T-helper 1 cell (primary cell): Measurements from ENCODE around the gene AFAP1.
A peak's percentile ranks its signal among the peaks of the same experiment; 100 is the strongest.

Experiments used
- DNase-seq, 5 donors: peaks; one replicate each; pipeline ENCODE4 v3.0.0-alpha.2; 2012 to 2020
- total RNA-seq, 4 donors: gene quantifications; one replicate each; lab custom pipeline; 2026; lab: John Stamatoyannopoulos, UW

AFAP1 gene
- total RNA-seq: 30.5 to 56.5 (median 44.6) reads per million in 4 donors

- peak; percentile 80 to 92 (median 82) for DNase-seq
These were observed at the start of gene AFAP1 for GRCh38 chr4:7939377-7940108. TSS of gene AFAP1 (minus strand) at chr4:7939861. CDS start at chr4:7872078, 67,783 bp downstream.

DNA sequence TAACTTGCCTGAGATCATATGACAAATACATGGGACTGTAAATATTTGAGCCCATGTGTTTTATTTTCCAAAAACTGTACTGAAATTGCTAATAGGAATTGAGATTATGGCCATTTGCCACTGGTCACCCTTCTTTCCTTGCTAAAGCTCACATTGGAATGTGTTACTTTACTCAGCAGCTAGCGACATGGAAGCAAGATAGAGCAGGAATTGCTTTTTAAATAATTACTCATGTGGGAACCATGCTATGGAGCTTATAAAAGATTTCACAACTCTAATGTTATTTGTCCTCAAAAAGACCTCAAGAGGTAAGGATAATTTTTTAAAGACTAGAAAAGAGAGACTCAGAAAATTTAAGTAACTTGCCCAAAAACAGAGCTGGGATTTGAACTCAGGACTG is 48.8 kb upstream of the AFAP1 start:
- no peak for DNase-seq

DNA sequence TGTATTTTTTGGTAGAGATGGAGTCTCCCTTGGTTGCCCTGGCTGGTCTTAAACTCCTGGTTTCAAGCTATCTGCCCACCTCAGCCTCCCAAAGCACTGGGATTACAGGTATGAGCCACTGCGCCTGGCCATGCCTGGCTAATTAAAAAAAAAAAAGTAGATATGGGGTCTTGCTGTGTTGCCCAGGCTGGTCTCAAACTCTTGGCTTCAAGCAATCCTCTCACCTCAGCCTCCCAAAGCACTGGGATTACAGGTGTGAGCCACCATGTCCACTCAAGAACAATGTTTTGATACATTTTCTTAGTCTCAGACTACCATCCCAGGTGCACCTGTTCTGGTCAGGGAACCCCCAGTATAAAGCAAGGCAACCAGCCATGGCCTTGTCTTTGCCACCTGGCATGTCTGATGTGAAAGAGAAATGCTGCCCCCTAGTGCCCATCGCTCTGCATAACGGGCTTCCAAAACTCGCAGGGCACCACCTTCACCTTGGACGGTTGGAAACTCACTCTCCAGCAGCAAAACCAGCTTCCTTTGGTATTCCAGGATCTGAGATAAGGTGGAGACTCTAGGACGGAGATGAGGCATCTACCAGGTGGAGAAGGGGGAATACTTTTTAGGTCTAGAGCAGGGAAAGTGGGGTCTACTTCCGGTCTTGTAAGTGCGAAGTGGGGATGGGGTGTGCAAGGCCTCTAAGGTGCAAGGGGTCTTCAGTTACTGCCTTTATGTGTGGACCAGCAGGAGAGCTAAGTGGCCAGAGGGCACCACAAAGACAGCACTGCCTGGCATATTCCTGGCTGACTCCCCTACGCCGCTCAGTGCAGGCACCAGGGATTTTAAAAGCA is 47.7 kb upstream of the AFAP1 start:
- peak; percentile 38 to 71 (median 64) for DNase-seq

DNA sequence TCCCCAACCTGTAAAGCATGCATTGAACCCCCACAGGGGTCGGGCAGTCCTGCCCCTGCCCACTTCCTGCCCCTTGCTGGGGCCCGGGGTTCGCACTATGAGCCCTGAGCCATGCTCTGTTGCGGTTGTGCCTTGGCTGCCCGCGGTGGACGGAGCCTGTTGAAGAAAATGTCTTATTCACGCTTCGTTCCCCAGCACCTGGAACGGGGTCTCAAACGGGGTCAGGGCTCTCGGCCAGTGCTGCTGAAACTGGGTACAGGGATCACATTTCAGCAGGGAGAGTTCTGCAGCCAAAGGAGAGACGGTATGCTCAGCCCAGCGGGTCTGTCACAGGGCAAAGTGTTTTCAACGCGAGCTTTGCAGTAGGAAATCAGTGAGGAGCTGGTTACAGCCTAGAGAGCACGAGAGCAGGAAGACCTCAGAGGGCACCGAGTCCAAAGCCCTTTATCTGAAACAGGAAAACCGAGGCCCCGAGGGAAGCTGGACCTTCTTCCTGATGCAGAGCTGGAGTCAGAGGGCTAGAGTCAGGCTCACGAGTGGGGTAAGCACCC is 46.3 kb upstream of the AFAP1 start:
- DNase-seq: no peak

GRCh38 chr4:7985072-7985471 is 45.4 kb upstream of the AFAP1 start:
- DNase-seq: no peak

GRCh38 chr4:7984286-7984925 is 44.7 kb upstream of the AFAP1 start:
- DNase-seq: no peak

- no peak for DNase-seq
These were observed 43.6 kb upstream of the AFAP1 start for GRCh38 chr4:7983296-7983695.

- no peak for DNase-seq
These were observed 42.2 kb upstream of the AFAP1 start for GRCh38 chr4:7981738-7982394.

- no peak for DNase-seq
These were observed 40.4 kb upstream of the AFAP1 start for GRCh38 chr4:7980036-7980435.

GRCh38 chr4:7979652-7979968 is 39.9 kb upstream of the AFAP1 start:
- DNase-seq: no peak

- no peak for DNase-seq
These were observed 39.4 kb upstream of the AFAP1 start for GRCh38 chr4:7978907-7979651.

GRCh38 chr4:7978489-7978888 is 38.8 kb upstream of the AFAP1 start:
- no peak for DNase-seq

GRCh38 chr4:7976634-7977033 is 37.0 kb upstream of the AFAP1 start:
- DNase-seq: no peak

DNA sequence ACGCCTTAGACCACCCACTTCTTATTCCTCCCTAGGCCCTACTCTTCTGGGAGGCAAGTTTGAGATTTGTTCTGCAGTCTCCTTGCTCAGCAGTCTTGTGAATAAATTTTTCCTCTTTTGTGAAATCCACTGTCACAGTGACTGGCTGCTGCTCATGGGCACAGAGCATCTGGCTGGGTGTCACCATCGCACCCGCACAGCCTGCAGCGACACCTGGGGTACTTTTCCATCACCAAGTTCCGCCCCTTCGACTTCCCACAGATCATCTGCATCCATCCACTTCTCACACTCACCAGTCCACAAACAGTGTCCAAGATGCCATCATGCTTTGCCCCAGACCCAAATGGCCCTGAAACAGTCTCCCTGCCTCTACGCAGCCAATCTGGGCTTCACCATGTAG is 36.4 kb upstream of the AFAP1 start:
- DNase-seq: no peak

- no peak for DNase-seq
These were observed 34.8 kb upstream of the AFAP1 start for GRCh38 chr4:7974425-7974824.

GRCh38 chr4:7973545-7973981 is 33.9 kb upstream of the AFAP1 start:
- DNase-seq: no peak

- no peak for DNase-seq
These were observed 32.3 kb upstream of the AFAP1 start for GRCh38 chr4:7971881-7972500.

GRCh38 chr4:7971159-7971631 is 31.5 kb upstream of the AFAP1 start:
- no peak for DNase-seq

- DNase-seq: no peak
These were observed 30.8 kb upstream of the AFAP1 start for GRCh38 chr4:7970361-7970946.

DNA sequence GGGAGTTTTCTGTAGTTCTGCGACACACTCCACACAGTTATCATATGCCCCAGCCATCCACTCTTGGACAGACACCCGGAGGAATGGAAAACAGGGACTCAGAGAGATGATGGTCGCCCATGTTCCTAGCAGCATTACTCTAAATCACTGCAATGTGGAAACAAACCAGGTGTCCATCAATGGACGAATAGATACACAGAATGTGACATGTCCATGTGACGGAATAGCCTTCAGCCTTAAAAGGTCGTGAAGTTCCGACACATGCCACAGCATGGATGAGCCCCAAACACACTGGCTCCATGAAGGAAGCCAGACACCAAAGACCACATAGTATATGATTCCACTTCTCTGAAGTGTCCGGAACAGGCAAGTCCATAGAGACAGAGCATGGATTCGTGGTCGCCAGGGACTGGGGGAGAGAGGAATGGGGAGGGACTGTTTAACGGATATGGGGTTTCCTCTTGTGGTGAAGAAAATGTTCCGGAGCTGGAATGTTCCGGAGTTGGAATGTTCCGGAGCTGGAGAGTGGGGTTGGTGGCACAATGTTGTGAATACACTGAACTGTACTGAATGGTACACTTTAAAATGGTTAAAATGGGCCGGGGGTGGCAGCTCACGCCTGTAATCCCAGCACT is 28.7 kb upstream of the AFAP1 start:
- no peak for DNase-seq
